GM18870 (cell line): ENCODE data around the gene HBS1L.

ENCODE experiments used
- ATAC-seq: cut with Tn5 transposase; IDR thresholded peaks from one replicate; pipeline ENCODE4 v1.9.1; 2021; ENCODE audit warnings: moderate library complexity; ENCODE audit not compliant: unreplicated experiment

HBS1L gene

GRCh38 chr6:134921276-134921675 is 133.3 kb downstream of the HBS1L start:
- no peak for ATAC-seq

- no peak for ATAC-seq
These were observed 134.2 kb downstream of the HBS1L start for GRCh38 chr6:134920422-134920821.

GRCh38 chr6:134918418-134918961 is 136.1 kb downstream of the HBS1L start:
- ATAC-seq = no peak

GRCh38 chr6:134911547-134911946 is 143.1 kb downstream of the HBS1L start:
- no peak for ATAC-seq

GRCh38 chr6:134910593-134910935 is 144.1 kb downstream of the HBS1L start:
- ATAC-seq = no peak
